Measurements from ENCODE around the gene TAF1.
"Not testable (repeated sequence)": the region's sequence is repeated elsewhere in the genome, so short reads cannot be mapped to it uniquely, and the experiment has no call there.

The TAF1 gene

DNA sequence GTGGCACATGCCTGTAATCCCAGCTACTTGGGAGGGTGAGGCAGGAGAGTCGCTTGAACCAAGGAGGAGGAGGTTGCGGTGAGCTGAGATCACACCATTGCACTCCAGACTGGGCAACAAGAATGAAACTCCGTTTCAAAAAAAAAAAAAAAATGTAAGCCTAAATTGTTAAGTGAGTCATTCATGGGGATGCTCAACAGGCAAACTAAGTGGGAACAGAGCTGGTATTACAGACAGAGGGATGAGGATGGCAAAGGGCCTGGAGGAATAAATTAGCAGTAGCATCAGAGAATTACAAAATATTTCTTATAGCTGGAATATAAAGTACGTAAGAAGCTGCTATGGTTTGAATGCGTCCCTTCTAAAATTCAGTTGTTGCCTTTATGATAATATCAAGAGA, 123.4 kb downstream of the TAF1 start:
- no peak overlapping the region for H3K4me3 ChIP-seq (replicated peaks; ENCODE audit: low read depth, low read length)
- TF ChIP-seq, protein P1, sequence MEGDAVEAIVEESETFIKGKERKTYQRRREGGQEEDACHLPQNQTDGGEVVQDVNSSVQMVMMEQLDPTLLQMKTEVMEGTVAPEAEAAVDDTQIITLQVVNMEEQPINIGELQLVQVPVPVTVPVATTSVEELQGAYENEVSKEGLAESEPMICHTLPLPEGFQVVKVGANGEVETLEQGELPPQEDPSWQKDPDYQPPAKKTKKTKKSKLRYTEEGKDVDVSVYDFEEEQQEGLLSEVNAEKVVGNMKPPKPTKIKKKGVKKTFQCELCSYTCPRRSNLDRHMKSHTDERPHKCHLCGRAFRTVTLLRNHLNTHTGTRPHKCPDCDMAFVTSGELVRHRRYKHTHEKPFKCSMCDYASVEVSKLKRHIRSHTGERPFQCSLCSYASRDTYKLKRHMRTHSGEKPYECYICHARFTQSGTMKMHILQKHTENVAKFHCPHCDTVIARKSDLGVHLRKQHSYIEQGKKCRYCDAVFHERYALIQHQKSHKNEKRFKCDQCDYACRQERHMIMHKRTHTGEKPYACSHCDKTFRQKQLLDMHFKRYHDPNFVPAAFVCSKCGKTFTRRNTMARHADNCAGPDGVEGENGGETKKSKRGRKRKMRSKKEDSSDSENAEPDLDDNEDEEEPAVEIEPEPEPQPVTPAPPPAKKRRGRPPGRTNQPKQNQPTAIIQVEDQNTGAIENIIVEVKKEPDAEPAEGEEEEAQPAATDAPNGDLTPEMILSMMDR (IDR thresholded peaks at IDR 0.05; ENCODE audit: low read length, missing control alignments) = no peak
- DNase-seq (ENCODE audit: low read depth) = no peak

DNA sequence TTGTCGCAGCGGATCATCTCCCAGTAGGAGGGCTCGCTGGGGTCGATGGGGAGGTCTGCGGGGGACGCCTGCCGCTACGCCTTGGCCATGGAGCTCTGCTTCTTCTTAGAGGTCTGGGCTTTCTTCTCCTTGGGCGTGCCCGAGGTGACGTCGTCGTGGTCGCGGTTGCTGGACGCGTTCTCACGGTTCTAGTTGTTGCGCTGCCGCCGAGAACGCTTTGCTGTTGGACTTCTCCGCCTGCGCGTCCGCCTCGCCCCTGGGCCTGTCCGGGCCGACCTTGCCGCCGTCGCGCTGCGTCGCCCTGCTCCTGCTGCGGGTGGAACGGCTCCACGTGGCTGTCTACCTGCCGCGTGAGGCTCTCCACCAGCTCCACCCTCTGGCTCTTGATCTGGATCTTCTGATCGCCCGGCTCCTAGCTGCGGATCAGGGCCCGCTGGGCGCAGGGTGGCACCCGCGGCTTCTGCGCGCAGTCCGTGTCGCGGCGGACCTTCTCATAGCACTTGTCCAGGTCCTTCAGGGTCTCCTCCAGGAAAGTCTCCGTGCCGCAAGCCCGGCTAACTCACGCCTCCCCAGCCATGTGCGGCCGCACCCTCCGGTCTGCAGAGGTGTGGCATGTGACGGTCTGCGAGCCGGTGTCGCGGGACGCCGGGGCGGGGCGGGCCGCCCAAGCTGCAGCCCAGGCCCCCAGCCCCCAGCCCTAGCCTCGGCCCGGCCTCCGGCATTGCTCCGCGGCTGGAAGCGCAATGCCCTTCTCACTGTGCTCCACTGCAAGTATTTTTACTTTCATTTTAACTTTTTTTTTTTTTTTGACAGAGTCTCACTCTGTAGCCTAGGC, 126.3 kb downstream of the TAF1 start:
- peak; percentile 30 for DNase-seq (ENCODE audit: low read depth)
- TF ChIP-seq, protein P1 (IDR thresholded peaks at IDR 0.05; ENCODE audit: low read length, missing control alignments) = no peak
- H3K4me3 ChIP-seq (replicated peaks; ENCODE audit: low read depth, low read length) = peak overlapping the region; percentile 55

DNA sequence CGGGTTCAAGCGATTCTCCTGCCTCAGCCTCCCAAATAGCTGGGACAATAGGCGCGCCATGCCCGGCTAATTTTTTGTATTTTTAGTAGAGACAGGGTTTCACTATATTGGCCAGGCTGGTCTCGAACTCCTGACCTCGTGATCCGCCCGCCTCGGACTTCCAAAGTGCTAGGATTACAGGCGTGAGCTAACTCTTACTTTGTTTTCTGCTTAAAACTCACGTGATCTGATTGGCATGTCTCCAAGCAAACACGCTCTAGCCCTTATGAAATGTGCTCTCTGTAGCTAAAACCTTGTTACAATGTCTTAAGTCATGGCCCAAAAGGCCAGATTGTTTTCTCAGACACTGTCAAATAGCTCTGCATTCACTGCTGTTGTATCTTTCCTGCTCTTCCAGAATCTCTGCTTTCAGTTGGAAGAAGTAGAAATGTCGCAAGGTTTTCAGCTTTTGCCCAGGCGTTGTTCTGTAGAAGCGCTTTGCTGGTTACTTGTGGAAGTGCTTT, 127.0 kb downstream of the TAF1 start:
- DNase-seq (ENCODE audit: low read depth) = peak; percentile 21
- TF ChIP-seq, protein P1 (IDR thresholded peaks at IDR 0.05; ENCODE audit: low read length, missing control alignments) = no peak
- H3K4me3 ChIP-seq (replicated peaks; ENCODE audit: low read depth, low read length) = peak overlapping the region; percentile 55

DNA sequence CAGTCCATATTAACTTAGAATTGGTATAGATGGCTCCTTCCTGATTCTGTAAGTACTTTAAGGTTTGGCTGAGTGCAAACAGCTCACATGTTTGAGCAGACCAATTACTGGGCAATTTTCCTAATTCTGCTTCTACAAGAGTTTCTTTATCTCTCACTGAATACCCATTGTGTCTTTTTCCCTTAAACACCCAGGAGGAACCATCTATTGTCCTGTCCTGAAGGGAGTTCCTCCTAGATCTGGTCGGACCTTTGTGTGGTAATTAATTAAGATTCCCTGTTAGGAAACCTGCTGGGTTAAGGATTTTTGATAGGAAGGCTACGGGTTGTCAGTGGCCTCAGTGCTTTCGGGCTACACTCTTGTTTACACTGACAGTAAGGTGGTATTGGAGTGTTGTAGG, 129.8 kb downstream of the TAF1 start:
- H3K4me3 ChIP-seq (replicated peaks; ENCODE audit: low read depth, low read length); DNase-seq (ENCODE audit: low read depth): not testable (repeated sequence)

DNA sequence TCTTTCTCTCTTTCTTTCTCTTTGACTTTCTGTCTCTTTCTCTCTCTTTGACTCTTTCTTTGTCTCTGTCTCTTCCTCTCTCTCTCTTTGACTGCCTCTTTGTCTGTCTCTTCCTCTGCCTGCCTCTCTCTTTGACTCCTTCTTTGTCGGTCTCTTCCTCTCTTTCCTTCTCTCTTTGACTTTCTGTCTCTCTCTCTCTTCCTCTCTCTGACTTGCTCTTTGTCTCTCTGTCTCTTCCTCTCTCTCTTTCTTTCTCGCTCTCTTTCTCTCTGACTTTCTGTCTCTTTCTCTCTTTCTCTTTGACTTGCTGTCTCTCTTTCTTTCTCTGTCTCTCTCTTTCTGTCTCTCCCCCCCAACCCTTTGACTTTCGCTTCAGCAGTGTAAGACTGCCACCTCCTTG, 130.3 kb downstream of the TAF1 start:
- H3K4me3 ChIP-seq (replicated peaks; ENCODE audit: low read depth, low read length) = no peak overlapping the region
- TF ChIP-seq, protein P1 (IDR thresholded peaks at IDR 0.05; ENCODE audit: low read length, missing control alignments) = no peak
- no peak for DNase-seq (ENCODE audit: low read depth)

DNA sequence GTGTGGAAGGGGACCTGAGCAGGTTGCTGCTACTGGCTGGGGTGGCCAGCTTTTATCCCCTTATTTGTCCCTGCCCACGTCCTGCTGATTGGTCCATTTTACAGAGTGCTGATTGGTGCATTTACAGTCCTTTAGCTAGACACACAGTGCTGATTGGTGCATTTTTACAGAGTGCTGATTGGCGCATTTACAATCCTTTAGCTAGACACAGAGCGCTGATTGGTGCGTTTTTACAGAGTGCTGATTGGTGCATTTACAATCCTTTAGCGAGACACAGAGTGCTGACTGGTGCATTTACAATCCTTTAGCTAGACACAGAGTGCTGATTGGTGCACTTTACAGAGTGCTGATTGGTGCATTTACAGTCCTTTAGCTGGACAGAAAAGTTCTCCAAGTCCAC, 135.9 kb downstream of the TAF1 start:
- DNase-seq (ENCODE audit: low read depth); H3K4me3 ChIP-seq (replicated peaks; ENCODE audit: low read depth, low read length): not testable (repeated sequence)

DNA sequence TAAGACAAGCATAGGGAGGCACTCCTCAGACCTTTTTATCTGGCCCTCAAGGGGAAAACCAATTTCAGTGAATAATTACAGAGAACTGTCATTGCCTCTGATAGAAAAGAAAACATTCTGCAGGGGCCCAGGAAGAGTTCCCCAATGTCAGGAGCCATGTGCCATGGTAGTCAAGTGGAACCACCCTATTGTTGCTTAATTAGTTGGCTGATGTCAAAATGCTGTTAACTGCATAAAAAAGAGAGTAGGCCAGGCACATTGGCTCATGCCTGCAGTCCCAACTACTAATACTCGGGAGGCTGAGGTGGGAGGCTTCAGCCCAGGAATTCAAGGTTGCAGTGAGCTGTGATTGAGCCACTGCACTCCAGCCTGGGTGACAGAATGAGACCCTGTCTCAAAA, 138.2 kb downstream of the TAF1 start:
- DNase-seq (ENCODE audit: low read depth) = no peak
- H3K4me3 ChIP-seq (replicated peaks; ENCODE audit: low read depth, low read length) = no peak overlapping the region
- TF ChIP-seq, protein P1 (IDR thresholded peaks at IDR 0.05; ENCODE audit: low read length, missing control alignments) = no peak

DNA sequence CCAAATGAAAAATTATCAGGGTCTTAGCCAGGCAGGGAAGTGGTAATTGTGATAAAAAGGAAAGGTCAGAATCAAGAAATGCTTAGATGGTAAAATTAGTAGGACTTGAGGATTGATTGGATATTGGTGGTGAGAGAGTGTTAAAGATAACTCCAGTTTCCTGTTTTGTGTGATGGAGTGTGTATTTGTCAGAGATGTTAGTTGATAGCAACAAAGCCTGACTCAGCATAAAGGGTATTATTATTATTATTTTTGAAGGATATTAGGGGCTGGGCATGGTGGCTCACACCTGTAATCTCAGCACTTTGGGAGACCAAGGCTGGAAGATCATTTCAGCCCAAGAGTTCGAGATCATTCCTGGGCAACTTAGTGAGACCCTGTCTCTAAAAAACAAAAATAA, 143.1 kb downstream of the TAF1 start:
- H3K4me3 ChIP-seq (replicated peaks; ENCODE audit: low read depth, low read length) = no peak overlapping the region
- TF ChIP-seq, protein P1 (IDR thresholded peaks at IDR 0.05; ENCODE audit: low read length, missing control alignments) = no peak

More for the DNA sequence above, 143.1 kb downstream of the TAF1 start:
- no peak for DNase-seq (ENCODE audit: low read depth)
